ENCODE data around the gene LRP1.
A peak's percentile ranks its signal among the peaks of the same experiment; 100 is the strongest.

Gene LRP1

GRCh38 chr12:57168058-57168457 is 39.8 kb downstream of the LRP1 start:
- in situ Hi-C loops (cut with MboI; ENCODE audit: low sequenced_read_pairs): no loop called here
- no peaks in the 10 kb centered on the region; the same call in 1 of the 2 replicates for H3K36me3 ChIP-seq (replicated peaks)
- no peaks in the 10 kb centered on the region for H3K27me3 ChIP-seq (ENCODE audit: low read depth)
- H3K4me3 ChIP-seq: no peak overlapping the region
- H3K4me1 ChIP-seq: no peaks in the 10 kb centered on the region
- H3K9me3 ChIP-seq: no peaks in the 10 kb centered on the region
- no peak for DNase-seq (ENCODE audit: low spot score in 2 of 2)

DNA sequence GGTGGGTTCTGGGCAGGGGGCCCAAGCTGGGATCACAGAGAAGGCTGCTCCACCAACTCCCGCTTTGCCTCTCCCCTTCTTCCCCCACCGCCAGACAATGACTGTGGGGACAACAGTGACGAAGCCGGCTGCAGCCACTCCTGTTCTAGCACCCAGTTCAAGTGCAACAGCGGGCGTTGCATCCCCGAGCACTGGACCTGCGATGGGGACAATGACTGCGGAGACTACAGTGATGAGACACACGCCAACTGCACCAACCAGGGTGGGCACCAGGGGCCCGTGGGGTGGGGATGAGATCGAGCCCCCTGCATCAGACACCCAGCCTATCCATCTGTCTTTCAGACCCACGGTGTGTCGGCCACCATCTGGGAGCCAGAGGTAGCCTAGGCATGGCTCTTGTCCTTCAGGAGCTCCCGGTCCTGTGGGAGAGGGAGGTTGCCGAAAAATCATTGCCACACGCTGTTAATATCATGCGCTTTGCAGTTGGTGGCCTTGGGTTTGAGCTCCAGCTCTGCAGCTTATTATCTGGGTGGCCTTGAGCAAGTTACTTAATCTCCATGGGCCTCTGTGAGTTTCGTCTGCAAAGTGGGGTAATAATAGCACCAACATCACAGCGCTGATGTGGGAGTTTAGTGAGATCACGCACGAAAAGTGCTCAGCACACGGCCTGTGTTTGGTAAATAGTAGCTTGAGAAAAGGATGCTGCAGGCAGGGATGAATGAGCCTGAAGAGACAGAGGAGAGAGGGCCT is 40.9 kb downstream of the LRP1 start:
- H3K9me3 ChIP-seq: no peaks in the 10 kb centered on the region
- H3K4me1 ChIP-seq: no peaks in the 10 kb centered on the region
- H3K27me3 ChIP-seq (ENCODE audit: low read depth): no peaks in the 10 kb centered on the region
- H3K36me3 ChIP-seq (replicated peaks): no peaks in the 10 kb centered on the region; the same call in 1 of the 2 replicates
- no peak overlapping the region for H3K4me3 ChIP-seq
- in situ Hi-C loops (cut with MboI; ENCODE audit: low sequenced_read_pairs): no loop called here
- no peak for DNase-seq (ENCODE audit: low spot score in 2 of 2)

GRCh38 chr12:57169969-57170368 is 41.7 kb downstream of the LRP1 start:
- in situ Hi-C loops (cut with MboI; ENCODE audit: low sequenced_read_pairs): no loop called here
- H3K36me3 ChIP-seq (replicated peaks): no peaks in the 10 kb centered on the region; the same call in 1 of the 2 replicates
- no peaks in the 10 kb centered on the region for H3K27me3 ChIP-seq (ENCODE audit: low read depth)

DNA sequence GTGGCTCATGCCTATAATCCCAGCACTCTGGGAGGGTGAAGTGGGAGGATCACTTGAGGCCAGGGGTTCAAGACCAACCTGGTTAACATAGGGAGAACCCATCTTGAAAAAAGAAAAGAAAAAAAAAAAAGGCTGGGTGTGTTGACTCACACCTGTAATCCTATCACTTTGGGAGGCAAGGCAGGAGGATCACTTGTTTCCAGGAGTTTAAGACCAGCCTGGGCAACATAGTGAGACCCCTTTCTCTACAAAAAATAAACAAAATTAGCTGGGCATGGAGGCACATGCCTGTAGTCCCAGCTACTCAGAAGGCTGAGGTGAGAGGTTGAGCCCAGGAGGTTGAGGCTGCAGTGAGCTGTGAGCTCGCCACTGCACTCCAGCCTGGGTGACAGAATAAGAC is 42.1 kb downstream of the LRP1 start:
- no peak for DNase-seq (ENCODE audit: low spot score in 2 of 2)
- no peaks in the 10 kb centered on the region for H3K27me3 ChIP-seq (ENCODE audit: low read depth)
- no peaks in the 10 kb centered on the region for H3K9me3 ChIP-seq
- no peaks in the 10 kb centered on the region; the same call in 1 of the 2 replicates for H3K36me3 ChIP-seq (replicated peaks)
- H3K4me3 ChIP-seq: no peak overlapping the region
- in situ Hi-C loops (cut with MboI; ENCODE audit: low sequenced_read_pairs): no loop called here
- H3K4me1 ChIP-seq: no peaks in the 10 kb centered on the region; the same call in 1 of the 2 replicates

More at GRCh38 chr12:57169969-57170368, 41.7 kb downstream of the LRP1 start:
- Histone ChIP-seq H3K4me3 (no peak overlapping the region), H3K9me3 (no peaks in the 10 kb centered on the region), H3K4me1 (no peaks in the 10 kb centered on the region)
- DNase-seq (ENCODE audit: low spot score in 2 of 2): no peak

DNA sequence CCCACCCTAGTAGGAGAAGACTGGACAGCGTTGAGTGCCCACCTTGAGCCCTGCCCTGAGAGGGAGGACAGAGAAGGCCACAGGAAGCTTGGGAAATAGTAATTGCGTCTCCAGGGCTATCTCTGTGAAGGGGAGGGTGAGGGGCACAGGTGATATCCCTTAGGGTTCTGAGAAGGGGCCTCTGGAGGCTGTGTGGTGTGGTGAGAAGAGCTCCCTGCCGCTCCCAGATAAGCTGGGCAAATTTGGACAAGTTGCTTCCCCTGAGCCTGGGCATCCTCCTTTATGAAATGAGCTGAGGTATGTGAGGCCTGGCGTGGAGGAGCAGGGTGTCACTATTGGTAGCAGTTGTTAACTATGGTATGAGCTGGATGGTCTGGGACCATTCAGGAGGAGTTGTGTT is 42.6 kb downstream of the LRP1 start:
- no peak for DNase-seq (ENCODE audit: low spot score in 2 of 2)
- H3K36me3 ChIP-seq (replicated peaks): peaks cover 1% of the 10 kb centered on the region
- H3K4me1 ChIP-seq: peaks cover 3% of the 10 kb centered on the region; the same call in 1 of the 2 replicates
- in situ Hi-C loops (cut with MboI; ENCODE audit: low sequenced_read_pairs): no loop called here
- H3K9me3 ChIP-seq: no peaks in the 10 kb centered on the region
- H3K4me3 ChIP-seq: no peak overlapping the region
- H3K27me3 ChIP-seq (ENCODE audit: low read depth): no peaks in the 10 kb centered on the region

DNA sequence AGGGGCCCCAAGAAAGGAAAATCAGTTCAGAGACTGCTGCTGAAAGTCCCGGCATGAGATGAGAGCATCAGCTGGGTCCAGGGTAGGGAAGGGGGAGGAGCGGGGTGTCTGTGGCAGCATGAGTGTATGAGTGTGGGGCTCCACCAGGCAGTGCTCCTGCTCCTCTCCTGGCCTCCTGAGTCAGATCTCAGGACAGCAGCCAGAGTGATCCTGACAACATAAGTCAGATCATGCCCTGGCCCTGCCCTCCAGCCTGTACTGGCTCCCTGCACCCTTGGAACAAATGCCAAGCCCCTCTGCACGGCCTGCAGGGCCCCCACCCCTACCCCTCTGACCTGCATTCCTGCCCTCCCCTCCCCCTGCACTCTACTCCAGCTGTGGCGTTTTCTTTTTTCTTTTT is 43.4 kb downstream of the LRP1 start:
- H3K36me3 ChIP-seq (replicated peaks): peaks cover 3% of the 10 kb centered on the region
- H3K4me3 ChIP-seq: no peak overlapping the region
- H3K27me3 ChIP-seq (ENCODE audit: low read depth): no peaks in the 10 kb centered on the region
- peaks cover 3% of the 10 kb centered on the region; the same call in 1 of the 2 replicates for H3K4me1 ChIP-seq
- DNase-seq (ENCODE audit: low spot score in 2 of 2): no peak
- in situ Hi-C loops (cut with MboI; ENCODE audit: low sequenced_read_pairs): no loop called here
- H3K9me3 ChIP-seq: no peaks in the 10 kb centered on the region

DNA sequence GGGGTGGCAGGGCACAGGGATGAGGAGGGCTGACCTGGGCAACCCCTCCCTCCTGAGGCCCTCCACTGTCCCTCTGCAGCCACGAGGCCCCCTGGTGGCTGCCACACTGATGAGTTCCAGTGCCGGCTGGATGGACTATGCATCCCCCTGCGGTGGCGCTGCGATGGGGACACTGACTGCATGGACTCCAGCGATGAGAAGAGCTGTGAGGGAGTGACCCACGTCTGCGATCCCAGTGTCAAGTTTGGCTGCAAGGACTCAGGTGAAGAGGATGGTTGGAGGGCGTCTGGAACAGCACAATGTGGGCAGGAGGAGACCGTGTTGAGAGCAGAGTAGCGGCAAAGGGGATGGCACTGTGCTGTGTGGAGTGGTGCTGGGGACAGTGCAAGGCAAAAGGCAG is 44.8 kb downstream of the LRP1 start:
- H3K36me3 ChIP-seq (replicated peaks): peaks cover 3% of the 10 kb centered on the region; the same call in 1 of the 2 replicates
- no peaks in the 10 kb centered on the region for H3K27me3 ChIP-seq (ENCODE audit: low read depth)
- in situ Hi-C loops (cut with MboI; ENCODE audit: low sequenced_read_pairs): no loop called here

GRCh38 chr12:57173683-57174082 is 45.4 kb downstream of the LRP1 start:
- DNase-seq (ENCODE audit: low spot score in 2 of 2): no peak
- no peaks in the 10 kb centered on the region for H3K27me3 ChIP-seq (ENCODE audit: low read depth)
- H3K4me3 ChIP-seq: no peak overlapping the region
- H3K36me3 ChIP-seq (replicated peaks): peaks cover 3% of the 10 kb centered on the region; the same call in 1 of the 2 replicates
- no peaks in the 10 kb centered on the region for H3K9me3 ChIP-seq
- H3K4me1 ChIP-seq: peaks cover 3% of the 10 kb centered on the region; the same call in 1 of the 2 replicates
- in situ Hi-C loops (cut with MboI; ENCODE audit: low sequenced_read_pairs): no loop called here

More for the DNA sequence above, 44.8 kb downstream of the LRP1 start:
- H3K4me1 ChIP-seq: peaks cover 3% of the 10 kb centered on the region; the same call in 1 of the 2 replicates
- no peaks in the 10 kb centered on the region for H3K9me3 ChIP-seq
- peak; percentile 12 to 63 for DNase-seq (ENCODE audit: low spot score in 2 of 2)
- H3K4me3 ChIP-seq: no peak overlapping the region

GRCh38 chr12:57175428-57176138 is 47.3 kb downstream of the LRP1 start:
- in situ Hi-C loops (cut with MboI; ENCODE audit: low sequenced_read_pairs): loop anchor here (5.0 kb wide), 1 partner anchor 108 kb away; no protein-coding TSS in a partner anchor

GRCh38 chr12:57176139-57176477 is 47.8 kb downstream of the LRP1 start:
- no peaks in the 10 kb centered on the region for H3K27me3 ChIP-seq (ENCODE audit: low read depth)
- in situ Hi-C loops (cut with MboI; ENCODE audit: low sequenced_read_pairs): loop anchor here (5.0 kb wide), 1 partner anchor 109 kb away; no protein-coding TSS in a partner anchor
- peaks cover 7% of the 10 kb centered on the region; the same call in 1 of the 2 replicates for H3K36me3 ChIP-seq (replicated peaks)
- H3K9me3 ChIP-seq: no peaks in the 10 kb centered on the region
- H3K4me3 ChIP-seq: no peak overlapping the region
- DNase-seq (ENCODE audit: low spot score in 2 of 2): no peak
- peaks cover 3% of the 10 kb centered on the region; the same call in 1 of the 2 replicates for H3K4me1 ChIP-seq

More at GRCh38 chr12:57175428-57176138, 47.3 kb downstream of the LRP1 start:
- Histone ChIP-seq H3K36me3 (replicated peaks) (peaks cover 7% of the 10 kb centered on the region; the same call in 1 of the 2 replicates), H3K4me3 (no peak overlapping the region), H3K4me1 (peaks cover 3% of the 10 kb centered on the region; the same call in 1 of the 2 replicates), H3K9me3 (no peaks in the 10 kb centered on the region), H3K27me3 (ENCODE audit: low read depth) (no peaks in the 10 kb centered on the region)
- DNase-seq (ENCODE audit: low spot score in 2 of 2): peak; percentile 66 to 93

DNA sequence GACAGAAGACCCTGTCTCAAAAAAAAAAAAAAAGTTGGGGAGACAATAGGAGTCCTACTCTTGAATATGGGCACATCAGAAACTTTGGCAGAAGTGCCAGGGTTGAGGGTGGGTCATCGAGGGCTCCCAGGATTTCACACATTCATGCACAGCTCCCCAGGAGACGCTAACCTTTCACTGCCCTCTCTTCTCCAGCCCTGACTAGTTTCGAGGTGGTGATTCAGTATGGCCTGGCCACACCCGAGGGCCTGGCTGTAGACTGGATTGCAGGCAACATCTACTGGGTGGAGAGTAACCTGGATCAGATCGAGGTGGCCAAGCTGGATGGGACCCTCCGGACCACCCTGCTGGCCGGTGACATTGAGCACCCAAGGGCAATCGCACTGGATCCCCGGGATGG is 48.6 kb downstream of the LRP1 start:
- peaks cover 3% of the 10 kb centered on the region; the same call in 1 of the 2 replicates for H3K4me1 ChIP-seq
- H3K4me3 ChIP-seq: no peak overlapping the region
- no peak for DNase-seq (ENCODE audit: low spot score in 2 of 2)
- in situ Hi-C loops (cut with MboI; ENCODE audit: low sequenced_read_pairs): loop anchor here (5.0 kb wide), 1 partner anchor 110 kb away; no protein-coding TSS in a partner anchor
- H3K36me3 ChIP-seq (replicated peaks): peaks cover 7% of the 10 kb centered on the region; the same call in 1 of the 2 replicates
- no peaks in the 10 kb centered on the region for H3K9me3 ChIP-seq
- H3K27me3 ChIP-seq (ENCODE audit: low read depth): no peaks in the 10 kb centered on the region

DNA sequence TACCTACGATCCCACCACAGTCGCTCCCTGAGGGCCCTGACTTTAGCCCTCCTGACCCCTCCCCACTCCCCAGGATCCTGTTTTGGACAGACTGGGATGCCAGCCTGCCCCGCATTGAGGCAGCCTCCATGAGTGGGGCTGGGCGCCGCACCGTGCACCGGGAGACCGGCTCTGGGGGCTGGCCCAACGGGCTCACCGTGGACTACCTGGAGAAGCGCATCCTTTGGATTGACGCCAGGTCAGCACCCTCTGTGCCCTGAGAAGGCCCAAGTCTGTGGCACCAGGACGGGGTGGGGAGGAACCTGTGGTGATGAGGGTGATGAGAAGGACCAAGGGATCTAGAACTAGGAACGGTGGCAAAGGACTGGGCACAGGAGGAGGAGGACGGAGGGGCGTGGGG is 49.1 kb downstream of the LRP1 start:
- Histone ChIP-seq H3K9me3 (no peaks in the 10 kb centered on the region), H3K4me3 (no peak overlapping the region), H3K4me1 (peaks cover 3% of the 10 kb centered on the region; the same call in 1 of the 2 replicates), H3K36me3 (replicated peaks) (peaks cover 7% of the 10 kb centered on the region; the same call in 1 of the 2 replicates), H3K27me3 (ENCODE audit: low read depth) (no peaks in the 10 kb centered on the region)
- no peak for DNase-seq (ENCODE audit: low spot score in 2 of 2)
- in situ Hi-C loops (cut with MboI; ENCODE audit: low sequenced_read_pairs): loop anchor here (5.0 kb wide), 1 partner anchor 110 kb away; no protein-coding TSS in a partner anchor

- no peak for DNase-seq (ENCODE audit: low spot score in 2 of 2)
- Histone ChIP-seq H3K27me3 (ENCODE audit: low read depth) (no peaks in the 10 kb centered on the region), H3K36me3 (replicated peaks) (peaks cover 7% of the 10 kb centered on the region; the same call in 1 of the 2 replicates), H3K9me3 (no peaks in the 10 kb centered on the region), H3K4me3 (no peak overlapping the region), H3K4me1 (peaks cover 3% of the 10 kb centered on the region; the same call in 1 of the 2 replicates)
- in situ Hi-C loops (cut with MboI; ENCODE audit: low sequenced_read_pairs): loop anchor here (5.0 kb wide), 1 partner anchor 111 kb away; no protein-coding TSS in a partner anchor
Observed at GRCh38 chr12:57178213-57178612, 49.9 kb downstream of the LRP1 start.

Data from HAP-1 (cell line).